Loucy (cell line): Measurements from ENCODE around the gene DHRS12.

Experiments used
- H2AFZ ChIP-seq: fragments of 200-600 bp; sonication (generic); 2 replicates; pipeline ENCODE4 v1.6.0; 2016; ENCODE audit warnings: antibody characterized with exemption, mild to moderate bottlenecking, low read length, moderate library complexity
- H3F3A ChIP-seq: fragments of 200-600 bp; 2 replicates; pipeline ENCODE4 v1.6.0; 2016; ENCODE audit warnings: antibody characterized with exemption, low read depth, mild to moderate bottlenecking
- H3K27me3 ChIP-seq: fragments of 200-600 bp; sonication (generic); 2 replicates; pipeline ENCODE4 v1.6.1; 2014; ENCODE audit warnings: low read length, mild to moderate bottlenecking; ENCODE audit not compliant: insufficient read depth, poor library complexity, severe bottlenecking
- H3K36me3 ChIP-seq: fragments of 200-600 bp; sonication (generic); 2 replicates; pipeline ENCODE4 v1.6.1; 2016; ENCODE audit warnings: low read length; ENCODE audit not compliant: insufficient read depth
- H3K4me1 ChIP-seq: fragments of 200-600 bp; sonication (generic); 2 replicates; pipeline ENCODE4 v1.5.1; 2014; ENCODE audit warnings: low read length, mild to moderate bottlenecking; ENCODE audit not compliant: insufficient read depth, poor library complexity, severe bottlenecking
- H3K4me2 ChIP-seq: fragments of 200-600 bp; sonication (generic); 2 replicates; pipeline ENCODE4 v1.6.0; 2014; ENCODE audit warnings: antibody characterized with exemption, low read length, low read depth, mild to moderate bottlenecking; ENCODE audit not compliant: poor library complexity, severe bottlenecking
- H3K4me3 ChIP-seq: fragments of 200-600 bp; sonication (generic); 2 replicates; pipeline ENCODE4 v1.5.1; 2014; ENCODE audit warnings: low read length, mild to moderate bottlenecking, mixed read lengths; ENCODE audit not compliant: poor library complexity, severe bottlenecking
- H3K79me2 ChIP-seq: fragments of 200-600 bp; sonication (generic); 2 replicates; pipeline ENCODE4 v1.6.1; 2014; ENCODE audit warnings: low read length; ENCODE audit not compliant: insufficient read depth
- H3K9ac ChIP-seq: fragments of 200-600 bp; sonication (generic); 2 replicates; pipeline ENCODE4 v1.6.0; 2014; ENCODE audit warnings: mild to moderate bottlenecking, low read depth, low read length, moderate library complexity; ENCODE audit not compliant: poor library complexity, severe bottlenecking
- H3K9me2 ChIP-seq: fragments of 200-600 bp; sonication (generic); replicated peaks from 2 replicates; pipeline ENCODE4 v1.6.1; 2016; ENCODE audit warnings: low read depth, low read length, mixed read lengths
- H3K9me3 ChIP-seq: fragments of 200-600 bp; sonication (generic); 2 replicates; pipeline ENCODE4 v1.6.1; 2014; ENCODE audit warnings: mild to moderate bottlenecking, antibody characterized with exemption, low read length, low read depth; ENCODE audit not compliant: insufficient read depth
- H4K20me1 ChIP-seq: fragments of 200-600 bp; sonication (generic); 2 replicates; pipeline ENCODE4 v1.6.0; 2014; ENCODE audit warnings: antibody characterized with exemption, low read length, mild to moderate bottlenecking; ENCODE audit not compliant: insufficient read depth, poor library complexity, severe bottlenecking
- EZH2phosphoT487 ChIP-seq: fragments of 200-600 bp; IDR thresholded peaks from 2 replicates; pipeline ENCODE4 v1.6.1; 2018; ENCODE audit warnings: antibody characterized with exemption, mild to moderate bottlenecking, moderate library complexity, borderline replicate concordance
- TF ChIP-seq, protein P1 (sequence below): fragments of 200-600 bp; sonication (generic); conservative IDR thresholded peaks from 2 replicates; pipeline ENCODE4 v1.5.1; 2014; ENCODE audit warnings: mild to moderate bottlenecking, antibody characterized with exemption, low read length

The DHRS12 gene

DNA sequence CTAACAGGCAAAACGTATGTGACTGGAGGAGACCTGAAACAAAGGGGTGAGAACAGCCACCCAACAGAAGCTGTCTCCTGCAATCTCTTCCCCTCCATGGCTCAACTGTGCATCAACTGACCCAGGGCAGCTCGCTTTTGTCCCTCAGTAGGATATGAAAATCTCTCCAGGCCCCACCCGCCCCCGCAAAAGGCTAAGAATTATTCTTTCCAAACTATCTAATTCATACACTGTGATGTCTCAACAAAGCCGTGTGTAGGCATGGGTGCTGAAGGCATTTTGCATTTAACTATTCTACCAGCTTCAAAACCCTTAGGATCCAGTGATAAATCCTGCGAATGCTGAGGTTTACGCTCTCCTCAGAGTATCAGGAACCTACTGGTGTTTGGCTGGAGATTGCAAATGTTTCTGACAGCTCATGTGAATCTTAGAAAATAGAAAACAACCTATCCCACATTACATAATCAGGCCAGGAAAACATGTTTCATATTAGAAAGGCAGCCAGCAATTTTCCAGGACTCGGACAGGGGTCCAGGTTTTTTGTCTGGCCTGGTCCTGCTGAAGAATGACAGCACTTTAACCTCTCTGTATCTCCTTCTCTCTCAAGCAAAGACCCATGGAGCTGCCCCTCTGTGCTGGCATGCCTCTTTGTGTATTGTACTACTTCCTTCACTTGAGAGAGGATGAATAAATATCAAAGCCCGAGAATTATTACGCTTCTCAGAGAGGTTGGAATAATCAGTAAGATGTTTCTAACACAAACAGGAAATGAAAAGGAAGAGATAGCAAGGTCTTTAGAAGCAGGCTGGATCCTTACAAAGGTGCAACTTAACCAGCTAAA is 17.3 kb downstream of the DHRS12 start:
- no peaks in the 10 kb centered on the region for H4K20me1 ChIP-seq
- H3K36me3 ChIP-seq, result no peaks in the 10 kb centered on the region
- H3K27me3 ChIP-seq, result no peaks in the 10 kb centered on the region
- H2AFZ ChIP-seq, result no peak overlapping the region
- H3K9me3 ChIP-seq, result no peaks in the 10 kb centered on the region
- no peaks in the 10 kb centered on the region for H3K4me1 ChIP-seq
- H3K4me2 ChIP-seq, result no peak overlapping the region
- no peak for TF ChIP-seq EZH2phosphoT487
- TF ChIP-seq, protein P1, sequence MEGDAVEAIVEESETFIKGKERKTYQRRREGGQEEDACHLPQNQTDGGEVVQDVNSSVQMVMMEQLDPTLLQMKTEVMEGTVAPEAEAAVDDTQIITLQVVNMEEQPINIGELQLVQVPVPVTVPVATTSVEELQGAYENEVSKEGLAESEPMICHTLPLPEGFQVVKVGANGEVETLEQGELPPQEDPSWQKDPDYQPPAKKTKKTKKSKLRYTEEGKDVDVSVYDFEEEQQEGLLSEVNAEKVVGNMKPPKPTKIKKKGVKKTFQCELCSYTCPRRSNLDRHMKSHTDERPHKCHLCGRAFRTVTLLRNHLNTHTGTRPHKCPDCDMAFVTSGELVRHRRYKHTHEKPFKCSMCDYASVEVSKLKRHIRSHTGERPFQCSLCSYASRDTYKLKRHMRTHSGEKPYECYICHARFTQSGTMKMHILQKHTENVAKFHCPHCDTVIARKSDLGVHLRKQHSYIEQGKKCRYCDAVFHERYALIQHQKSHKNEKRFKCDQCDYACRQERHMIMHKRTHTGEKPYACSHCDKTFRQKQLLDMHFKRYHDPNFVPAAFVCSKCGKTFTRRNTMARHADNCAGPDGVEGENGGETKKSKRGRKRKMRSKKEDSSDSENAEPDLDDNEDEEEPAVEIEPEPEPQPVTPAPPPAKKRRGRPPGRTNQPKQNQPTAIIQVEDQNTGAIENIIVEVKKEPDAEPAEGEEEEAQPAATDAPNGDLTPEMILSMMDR, result no peak
- no peaks in the 10 kb centered on the region for H3K79me2 ChIP-seq
- no peak overlapping the region for H3K9ac ChIP-seq
- no peaks in the 10 kb centered on the region for H3K9me2 ChIP-seq
- no peak overlapping the region for H3K4me3 ChIP-seq
- H3F3A ChIP-seq, result no peaks in the 10 kb centered on the region

DNA sequence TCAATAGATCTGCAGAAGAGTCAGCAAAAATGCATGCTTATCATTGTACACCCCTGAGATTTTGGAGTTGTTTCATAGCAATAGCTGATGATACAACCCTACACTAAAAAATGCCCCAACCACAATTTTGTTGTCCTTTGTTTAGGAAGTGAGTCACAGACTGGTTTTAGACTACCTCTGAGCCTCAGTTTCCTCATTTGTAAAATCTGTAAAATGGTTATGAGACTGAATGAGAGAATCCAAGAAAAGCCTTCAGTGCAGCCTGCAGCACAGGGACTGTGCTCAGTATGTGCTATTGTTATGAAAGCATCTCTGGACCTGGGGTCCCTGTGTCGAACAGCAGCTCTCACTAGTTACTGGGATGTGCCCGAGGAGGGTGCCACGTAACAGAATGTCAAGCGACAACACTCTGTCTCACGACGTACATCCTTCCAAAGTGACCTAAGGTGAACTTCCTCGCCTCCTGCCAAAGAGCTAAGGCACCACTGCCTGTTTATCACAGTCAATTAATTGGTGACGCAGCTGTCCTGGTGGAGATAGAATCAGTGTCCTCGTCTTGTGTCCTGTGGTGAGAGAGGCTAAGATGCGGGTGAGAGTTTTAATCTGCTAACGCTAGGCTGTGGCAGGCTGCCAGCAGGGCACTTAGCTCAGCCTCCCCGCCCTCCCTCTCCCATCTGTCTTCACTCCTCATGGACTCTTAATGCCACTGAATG is 18.1 kb downstream of the DHRS12 start:
- H3K9me3 ChIP-seq, result no peaks in the 10 kb centered on the region
- H3K4me2 ChIP-seq, result no peak overlapping the region
- no peaks in the 10 kb centered on the region for H3K27me3 ChIP-seq
- no peaks in the 10 kb centered on the region for H4K20me1 ChIP-seq
- H3K4me1 ChIP-seq, result no peaks in the 10 kb centered on the region
- H3K9me2 ChIP-seq, result no peaks in the 10 kb centered on the region
- H3K9ac ChIP-seq, result no peak overlapping the region
- no peak overlapping the region for H3K4me3 ChIP-seq
- TF ChIP-seq EZH2phosphoT487, result no peak
- TF ChIP-seq, protein P1, result no peak
- no peaks in the 10 kb centered on the region for H3K36me3 ChIP-seq
- no peaks in the 10 kb centered on the region for H3F3A ChIP-seq
- no peaks in the 10 kb centered on the region for H3K79me2 ChIP-seq
- H2AFZ ChIP-seq, result no peak overlapping the region

DNA sequence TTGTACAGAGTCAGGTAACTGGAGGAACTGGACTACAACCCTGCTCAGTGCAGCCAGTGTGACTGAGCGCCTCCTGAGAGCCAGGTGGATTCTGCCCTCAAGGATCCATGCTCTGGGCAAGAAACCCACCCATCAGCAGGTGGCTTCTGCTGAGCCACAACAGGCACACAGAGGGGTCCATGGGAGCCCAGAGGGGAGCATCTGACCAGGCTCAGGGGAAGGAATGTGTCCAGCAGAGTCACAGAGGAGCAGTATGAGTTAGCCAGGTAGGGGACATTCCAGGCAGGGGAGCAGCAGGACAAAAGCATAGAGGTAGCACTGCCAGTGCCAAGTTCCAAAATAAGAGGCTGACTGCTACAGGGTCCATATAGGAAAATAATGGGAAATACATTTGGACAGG is 19.9 kb downstream of the DHRS12 start:
- Histone ChIP-seq H3K4me2 (no peak overlapping the region), H2AFZ (no peak overlapping the region), H3F3A (no peaks in the 10 kb centered on the region), H4K20me1 (no peaks in the 10 kb centered on the region), H3K36me3 (no peaks in the 10 kb centered on the region), H3K9me3 (no peaks in the 10 kb centered on the region), H3K9me2 (no peaks in the 10 kb centered on the region), H3K4me3 (no peak overlapping the region), H3K27me3 (no peaks in the 10 kb centered on the region), H3K9ac (no peak overlapping the region), H3K79me2 (no peaks in the 10 kb centered on the region), H3K4me1 (no peaks in the 10 kb centered on the region)
- no peak for TF ChIP-seq EZH2phosphoT487
- TF ChIP-seq, protein P1, result no peak
